Stimulated activated CD8-positive, alpha-beta memory T cell treated with anti-CD3 and anti-CD28 coated beads, Interleukin-7, amount 100 ng/mL, for 1 hour (primary cell): ENCODE data around the gene GID4.
"Not testable (repeated sequence)": the region's sequence is repeated elsewhere in the genome, so short reads cannot be mapped to it uniquely, and the experiment has no call there.

Experiments
- DNase-seq, 2 donors: peaks; one replicate each; pipeline ENCODE4 v3.0.0-alpha.2; 2020; ENCODE audit warnings: low read depth in 2 of 2

The GID4 gene

GRCh38 chr17:18038861-18039534 is at the start of gene GID4, which contains the start of gene ATPAF2:
Gene GID4, plus strand, starts transcription at chr17:18039408. Its CDS starts 57 bp downstream, at chr17:18039465.
Gene ATPAF2, minus strand, starts transcription at chr17:18039168. Its CDS starts 155 bp downstream, at chr17:18039013.
- peak; percentile 99 for DNase-seq

- no peak for DNase-seq
These were observed 49.6 kb upstream of the GID4 start for GRCh38 chr17:17989618-17990017.

GRCh38 chr17:17990282-17990681 is 48.9 kb upstream of the GID4 start:
- no peak for DNase-seq

- DNase-seq: no peak
These were observed 45.8 kb upstream of the GID4 start for GRCh38 chr17:17993366-17993765.

GRCh38 chr17:17993852-17994251 is 45.4 kb upstream of the GID4 start:
- DNase-seq: no peak

GRCh38 chr17:17994271-17995069 is 44.7 kb upstream of the GID4 start:
- no peak for DNase-seq

GRCh38 chr17:17995887-17996286 is 43.3 kb upstream of the GID4 start:
- not testable (repeated sequence) for DNase-seq

- no peak for DNase-seq
These were observed 40.3 kb upstream of the GID4 start for GRCh38 chr17:17998934-17999333.

- DNase-seq: no peak
These were observed 39.7 kb upstream of the GID4 start for GRCh38 chr17:17999364-18000029.

GRCh38 chr17:18000030-18000408 is 39.2 kb upstream of the GID4 start:
- no peak for DNase-seq

GRCh38 chr17:18002171-18002570 is 37.0 kb upstream of the GID4 start:
- no peak for DNase-seq

- DNase-seq: no peak
These were observed 34.9 kb upstream of the GID4 start for GRCh38 chr17:18004345-18004744.

- DNase-seq: no peak
These were observed 34.3 kb upstream of the GID4 start for GRCh38 chr17:18004884-18005305.

- DNase-seq: no peak
These were observed 33.7 kb upstream of the GID4 start for GRCh38 chr17:18005496-18005895.

- no peak for DNase-seq
These were observed 32.5 kb upstream of the GID4 start for GRCh38 chr17:18006495-18007239.

- DNase-seq: no peak
These were observed 30.5 kb upstream of the GID4 start for GRCh38 chr17:18008496-18009268.

GRCh38 chr17:18009609-18010420 is 29.4 kb upstream of the GID4 start:
- DNase-seq: no peak

GRCh38 chr17:18011286-18011685 is 27.9 kb upstream of the GID4 start:
- no peak for DNase-seq

GRCh38 chr17:18014006-18014405 is 25.2 kb upstream of the GID4 start:
- DNase-seq: no peak

GRCh38 chr17:18015593-18015992 is 23.6 kb upstream of the GID4 start:
- no peak for DNase-seq
